D721Med (cell line): ENCODE results near the gene FARP2.
"Not testable (repeated sequence)": the region's sequence is repeated elsewhere in the genome, so short reads cannot be mapped to it uniquely, and the experiment has no call there.

Source experiments
- DNase-seq: peaks from one replicate; pipeline ENCODE4 v3.0.0; 2011; ENCODE audit warnings: low spot score; ENCODE audit not compliant: insufficient read length
- FAIRE-seq: peaks from 2 replicates; lab custom pipeline; 2011; peaks lifted over from hg19 to GRCh38; lab: Jason Lieb, UNC
- TF ChIP-seq, protein P1 (sequence below): IDR thresholded peaks from 2 replicates; pipeline ENCODE4 v1.5.1; 2012; ENCODE audit warnings: mild to moderate bottlenecking, control low read depth; ENCODE audit not compliant: insufficient read depth; ENCODE audit errors: missing control alignments

FARP2 gene

DNA sequence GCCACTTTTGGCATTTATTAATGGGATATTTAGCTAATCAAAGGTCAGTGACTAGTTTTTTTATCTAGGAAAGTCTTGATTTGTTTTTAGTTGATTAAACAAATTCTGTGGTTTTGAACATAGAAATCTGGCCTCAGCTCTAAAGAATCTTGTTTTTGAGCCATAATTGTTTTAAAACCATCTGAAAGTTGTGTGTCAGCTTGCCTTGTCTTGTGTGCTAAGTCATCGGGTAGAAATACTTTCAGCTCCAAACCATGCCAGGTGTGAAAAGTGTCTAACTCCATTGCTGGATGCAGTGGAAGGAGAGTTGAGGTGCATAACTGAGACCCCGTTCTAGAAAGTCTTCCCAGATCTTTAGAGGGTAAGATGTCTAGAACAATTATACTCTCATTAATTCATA is 22.7 kb downstream of the FARP2 start:
- DNase-seq = no peak

DNA sequence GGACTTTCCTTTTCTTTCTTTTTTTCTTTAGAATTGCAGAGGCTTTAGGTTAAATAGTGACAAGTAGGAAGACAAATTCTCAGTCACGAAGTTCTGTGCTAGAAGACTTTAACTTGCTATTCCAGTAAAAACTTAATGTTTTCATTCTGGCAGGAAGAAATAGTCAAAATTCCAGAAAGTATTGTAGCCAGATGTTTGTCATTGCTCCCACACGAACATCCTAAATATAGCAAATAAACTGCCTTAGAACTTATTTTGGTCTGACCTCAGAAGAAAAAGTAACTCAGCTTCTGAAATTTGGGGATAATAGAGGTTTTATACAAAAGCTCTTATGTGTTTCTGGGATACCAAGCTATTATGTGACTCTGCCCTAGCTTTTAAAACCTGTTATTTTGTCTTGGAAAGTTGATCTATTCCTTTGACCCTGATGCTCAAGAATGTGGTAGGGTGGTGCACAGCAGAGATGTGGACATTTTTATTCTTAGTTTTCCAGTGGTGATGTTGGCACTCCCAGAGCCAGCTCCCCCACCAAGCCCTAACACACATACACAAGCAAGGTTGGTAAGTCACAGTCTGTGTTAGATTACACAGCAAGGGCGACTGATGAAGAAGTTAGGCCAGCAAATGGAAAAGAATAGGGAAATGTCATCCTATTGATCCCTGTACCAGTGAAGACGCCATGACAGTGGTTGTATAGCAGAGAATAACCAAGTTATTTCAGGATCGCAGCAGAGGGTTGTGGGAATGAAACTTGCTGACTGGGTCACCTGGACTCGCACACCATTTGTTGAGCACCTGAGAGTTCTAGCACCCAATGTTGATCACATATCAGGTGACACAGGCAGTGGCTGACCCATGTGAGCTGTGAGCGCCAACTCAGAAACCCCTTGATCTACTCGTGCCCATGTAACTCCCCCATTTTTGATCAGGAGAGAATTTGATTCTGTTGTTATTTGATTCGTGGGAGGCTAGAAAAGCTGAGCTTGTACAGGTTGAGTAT is 23.7 kb downstream of the FARP2 start:
- TF ChIP-seq, protein P1, sequence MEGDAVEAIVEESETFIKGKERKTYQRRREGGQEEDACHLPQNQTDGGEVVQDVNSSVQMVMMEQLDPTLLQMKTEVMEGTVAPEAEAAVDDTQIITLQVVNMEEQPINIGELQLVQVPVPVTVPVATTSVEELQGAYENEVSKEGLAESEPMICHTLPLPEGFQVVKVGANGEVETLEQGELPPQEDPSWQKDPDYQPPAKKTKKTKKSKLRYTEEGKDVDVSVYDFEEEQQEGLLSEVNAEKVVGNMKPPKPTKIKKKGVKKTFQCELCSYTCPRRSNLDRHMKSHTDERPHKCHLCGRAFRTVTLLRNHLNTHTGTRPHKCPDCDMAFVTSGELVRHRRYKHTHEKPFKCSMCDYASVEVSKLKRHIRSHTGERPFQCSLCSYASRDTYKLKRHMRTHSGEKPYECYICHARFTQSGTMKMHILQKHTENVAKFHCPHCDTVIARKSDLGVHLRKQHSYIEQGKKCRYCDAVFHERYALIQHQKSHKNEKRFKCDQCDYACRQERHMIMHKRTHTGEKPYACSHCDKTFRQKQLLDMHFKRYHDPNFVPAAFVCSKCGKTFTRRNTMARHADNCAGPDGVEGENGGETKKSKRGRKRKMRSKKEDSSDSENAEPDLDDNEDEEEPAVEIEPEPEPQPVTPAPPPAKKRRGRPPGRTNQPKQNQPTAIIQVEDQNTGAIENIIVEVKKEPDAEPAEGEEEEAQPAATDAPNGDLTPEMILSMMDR = no peak
- no peak for FAIRE-seq
- no peak for DNase-seq

More for the DNA sequence above, 22.7 kb downstream of the FARP2 start:
- FAIRE-seq = no peak
- TF ChIP-seq, protein P1 = no peak

DNA sequence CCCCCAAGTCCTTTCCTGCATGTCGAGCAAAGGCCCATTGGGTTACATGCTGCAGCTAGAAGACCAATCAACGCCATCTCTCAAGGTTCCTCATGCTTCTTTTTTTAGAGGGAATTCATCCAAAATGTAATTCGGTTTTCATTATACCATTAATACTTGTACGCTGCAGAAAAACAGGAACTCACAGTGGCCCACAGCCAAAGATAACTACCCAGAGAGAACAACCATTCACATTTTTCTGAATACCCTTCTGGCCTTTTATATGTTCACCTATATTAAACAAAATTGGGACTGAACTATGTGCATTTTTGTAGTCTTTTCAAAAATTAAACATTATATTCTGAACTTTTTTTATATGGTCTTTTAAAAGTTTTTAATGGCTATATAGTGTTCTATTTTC is 25.8 kb downstream of the FARP2 start:
- TF ChIP-seq, protein P1 = no peak
- no peak for DNase-seq
- no peak for FAIRE-seq

DNA sequence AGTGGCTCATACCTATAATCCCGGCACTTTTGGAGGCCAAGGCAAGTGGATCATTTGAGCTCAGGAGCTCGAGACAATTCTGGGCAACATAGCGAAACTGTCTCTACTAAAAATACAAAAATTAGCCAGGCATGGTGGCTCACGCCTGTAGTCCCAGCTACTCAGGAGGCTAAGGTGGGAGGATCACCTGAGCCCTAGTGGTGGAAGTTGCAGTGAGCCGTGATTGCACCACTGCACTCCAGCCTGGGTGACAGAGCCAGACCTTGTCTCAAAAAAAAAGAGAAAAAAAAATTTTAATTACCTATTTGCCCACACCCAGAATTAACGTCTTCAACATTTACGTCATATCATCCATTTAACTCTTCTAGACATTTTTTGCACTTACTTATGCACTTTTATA is 29.4 kb downstream of the FARP2 start:
- FAIRE-seq, DNase-seq: not testable (repeated sequence)

DNA sequence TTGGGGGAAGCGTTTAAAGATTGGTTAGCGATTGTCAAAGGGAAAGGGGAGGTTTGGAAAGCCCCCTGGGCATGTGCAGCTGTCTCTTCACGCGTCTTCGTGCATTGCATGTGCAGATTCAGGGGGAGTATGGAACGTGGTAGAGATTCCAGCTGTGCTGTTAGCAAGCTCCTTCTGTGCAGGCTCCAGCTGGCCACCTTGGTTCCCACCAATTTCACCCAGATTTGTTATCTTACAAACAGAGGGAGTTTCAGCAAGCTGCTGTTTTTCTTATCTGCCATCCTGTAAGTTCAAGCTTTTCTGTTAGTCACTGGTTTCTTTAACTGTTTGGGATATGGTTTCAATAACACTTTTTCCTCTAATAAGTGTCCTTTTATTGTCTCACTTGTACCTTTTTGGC is 30.4 kb downstream of the FARP2 start:
- FAIRE-seq = no peak
- no peak for DNase-seq
- TF ChIP-seq, protein P1 = no peak

DNA sequence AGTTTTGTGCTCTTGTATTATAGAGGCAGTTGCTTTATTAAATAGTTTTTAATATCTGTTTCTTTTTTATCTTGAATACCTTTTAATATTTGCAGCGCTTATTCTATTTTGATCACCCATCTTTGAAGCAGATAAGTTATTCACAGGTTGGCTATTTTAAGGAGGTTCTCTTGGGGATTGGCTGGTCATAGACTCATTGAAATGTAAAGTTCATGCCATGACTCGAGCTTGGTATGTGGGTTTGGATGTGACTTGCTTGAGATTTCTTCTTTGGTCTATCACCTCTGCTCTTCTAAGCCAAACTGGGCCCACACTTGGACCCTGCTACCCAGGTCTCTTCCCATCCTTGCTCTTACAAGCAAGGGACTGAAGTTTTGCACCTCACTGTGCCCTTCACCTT is 33.6 kb downstream of the FARP2 start:
- DNase-seq = no peak
- TF ChIP-seq, protein P1 = no peak
- FAIRE-seq = no peak

DNA sequence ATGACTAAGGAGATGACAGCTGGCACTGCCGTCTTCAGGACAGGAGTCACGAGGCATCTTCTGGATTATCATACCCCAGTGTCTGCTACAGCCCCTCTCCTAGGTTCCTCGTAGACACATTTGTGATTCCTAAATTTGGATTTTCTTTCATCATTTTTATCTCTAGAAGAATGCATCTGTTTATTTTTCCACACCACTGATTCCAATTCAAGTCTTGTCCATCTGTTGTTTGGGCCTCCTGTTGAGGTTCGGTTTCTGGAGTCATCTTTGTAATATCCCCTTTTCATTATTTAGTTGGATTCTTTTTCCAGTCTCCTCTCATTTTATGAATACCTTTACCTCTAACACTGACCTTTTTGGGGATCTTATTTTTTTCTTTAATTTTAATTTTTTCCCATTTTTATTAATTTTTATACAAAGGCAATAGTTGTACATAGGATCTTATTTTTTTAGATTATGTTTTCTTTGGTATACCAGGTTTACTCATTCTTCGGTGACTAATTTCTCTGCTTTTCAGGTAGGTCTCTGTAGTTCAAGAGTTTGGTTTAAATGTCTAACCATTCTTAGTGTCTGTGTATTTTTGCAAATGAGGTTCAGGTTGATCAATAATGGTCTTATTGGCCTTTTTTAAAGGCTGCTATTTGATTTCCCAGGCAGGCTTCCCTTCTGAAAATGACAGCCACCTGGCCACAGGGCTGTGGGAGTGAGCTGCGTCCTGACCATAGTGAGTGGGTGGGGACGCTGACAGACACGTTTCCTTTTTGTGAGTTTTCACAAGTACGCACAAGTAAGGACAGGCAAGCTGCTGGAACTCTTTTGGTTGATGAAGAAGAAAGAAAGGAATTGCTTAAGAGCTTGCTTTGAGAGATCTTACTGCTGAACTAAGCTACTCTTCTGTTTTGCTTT is 34.5 kb downstream of the FARP2 start:
- no peak for DNase-seq
- no peak for FAIRE-seq
- TF ChIP-seq, protein P1 = no peak
